GM19193 (cell line): ENCODE results near the gene ZDHHC8.

Source experiments
- POLR2A ChIP-seq: IDR thresholded peaks from 4 replicates; pipeline ENCODE4 v1.6.1; 2011; ENCODE audit not compliant: insufficient read depth, insufficient read length; ENCODE audit errors: extremely low read depth

ZDHHC8 gene

GRCh38 chr22:20131597-20131858 lies at the start of gene ZDHHC8:
Gene ZDHHC8, plus strand, starts transcription at chr22:20131804. Its CDS starts 144 bp downstream, at chr22:20131948.
- TF ChIP-seq POLR2A, result no peak

DNA sequence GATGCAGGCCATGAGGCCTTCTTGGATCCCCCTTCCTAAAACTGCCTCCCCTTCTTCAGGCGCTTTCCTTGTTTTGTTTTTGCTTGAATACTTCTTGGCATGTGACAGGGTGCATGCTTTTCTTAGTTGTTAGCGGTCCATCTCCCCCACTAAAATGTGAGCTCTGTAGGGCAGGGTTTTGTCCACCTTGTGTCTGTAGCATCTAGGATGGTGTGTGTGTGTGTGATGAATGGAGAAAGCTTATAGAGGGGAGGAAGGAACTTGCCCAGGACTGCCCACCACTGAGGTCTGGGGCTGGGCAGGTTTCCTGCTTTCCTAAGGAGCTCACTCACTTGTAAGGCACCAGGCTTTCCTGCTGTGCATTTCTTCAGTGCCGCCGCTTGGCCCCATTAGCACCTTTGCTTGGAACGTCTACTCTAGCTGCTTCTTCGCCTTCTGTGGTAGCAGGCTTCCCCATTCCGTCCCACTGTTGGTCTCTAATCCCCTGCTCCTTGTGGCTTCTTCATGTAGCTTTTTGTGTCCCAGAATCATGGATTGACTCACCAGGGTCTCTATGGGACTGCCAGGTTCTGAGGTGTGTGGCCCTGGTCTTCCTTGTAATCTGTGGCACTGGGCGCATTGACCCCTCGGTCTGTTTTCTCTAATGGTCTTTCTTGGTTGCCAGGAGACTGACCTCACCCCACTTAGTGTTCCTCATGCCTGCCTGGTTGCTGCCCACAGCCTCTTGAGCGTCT lies 48.3 kb upstream of the ZDHHC8 start:
- TF ChIP-seq POLR2A, result no peak

- TF ChIP-seq POLR2A, result no peak
Measured at GRCh38 chr22:20083891-20084546, 47.6 kb upstream of the ZDHHC8 start.

- TF ChIP-seq POLR2A, result no peak
Measured at GRCh38 chr22:20084547-20085413, 46.8 kb upstream of the ZDHHC8 start.

DNA sequence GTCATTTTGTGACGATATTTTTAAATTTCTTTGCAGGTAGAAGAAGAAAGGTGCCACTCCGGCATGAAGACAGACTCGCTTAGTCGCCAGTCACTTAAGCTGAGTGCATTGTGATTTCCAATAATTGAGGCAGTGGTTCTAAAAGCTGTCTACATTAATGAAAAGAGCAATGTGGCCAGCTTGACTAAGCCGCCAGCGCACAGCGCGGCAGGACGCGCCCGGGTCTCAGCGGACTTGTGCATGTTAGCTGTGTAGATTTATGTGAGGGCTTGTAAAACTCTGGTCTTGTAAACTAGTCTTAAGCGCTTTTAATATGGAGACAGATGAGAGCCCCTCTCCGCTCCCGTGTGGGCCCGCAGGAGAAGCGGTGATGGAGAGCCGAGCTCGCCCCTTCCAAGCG lies 46.0 kb upstream of the ZDHHC8 start:
- TF ChIP-seq POLR2A, result no peak

GRCh38 chr22:20086101-20086599 lies 45.5 kb upstream of the ZDHHC8 start:
- no peak for TF ChIP-seq POLR2A

DNA sequence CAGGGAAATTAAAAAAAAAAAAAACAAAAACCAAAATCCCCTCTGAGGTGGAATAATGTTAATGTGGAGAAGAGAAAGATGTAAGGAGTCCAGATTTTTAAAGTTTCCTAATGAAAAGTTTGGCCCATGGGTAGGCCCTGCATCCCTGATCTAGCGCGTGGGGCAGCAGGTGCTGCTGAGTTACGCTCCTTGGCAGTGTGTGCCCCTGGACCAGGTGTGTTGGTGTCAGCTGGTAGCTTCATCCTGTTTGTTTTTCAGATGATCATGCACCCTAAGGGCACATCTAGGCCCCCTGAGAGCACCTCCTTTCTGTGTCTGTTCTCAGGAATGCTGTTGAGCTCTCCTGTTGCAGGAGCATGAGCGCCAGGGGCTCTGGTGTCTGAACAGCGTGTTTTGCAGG lies 44.8 kb upstream of the ZDHHC8 start:
- TF ChIP-seq POLR2A, result no peak

DNA sequence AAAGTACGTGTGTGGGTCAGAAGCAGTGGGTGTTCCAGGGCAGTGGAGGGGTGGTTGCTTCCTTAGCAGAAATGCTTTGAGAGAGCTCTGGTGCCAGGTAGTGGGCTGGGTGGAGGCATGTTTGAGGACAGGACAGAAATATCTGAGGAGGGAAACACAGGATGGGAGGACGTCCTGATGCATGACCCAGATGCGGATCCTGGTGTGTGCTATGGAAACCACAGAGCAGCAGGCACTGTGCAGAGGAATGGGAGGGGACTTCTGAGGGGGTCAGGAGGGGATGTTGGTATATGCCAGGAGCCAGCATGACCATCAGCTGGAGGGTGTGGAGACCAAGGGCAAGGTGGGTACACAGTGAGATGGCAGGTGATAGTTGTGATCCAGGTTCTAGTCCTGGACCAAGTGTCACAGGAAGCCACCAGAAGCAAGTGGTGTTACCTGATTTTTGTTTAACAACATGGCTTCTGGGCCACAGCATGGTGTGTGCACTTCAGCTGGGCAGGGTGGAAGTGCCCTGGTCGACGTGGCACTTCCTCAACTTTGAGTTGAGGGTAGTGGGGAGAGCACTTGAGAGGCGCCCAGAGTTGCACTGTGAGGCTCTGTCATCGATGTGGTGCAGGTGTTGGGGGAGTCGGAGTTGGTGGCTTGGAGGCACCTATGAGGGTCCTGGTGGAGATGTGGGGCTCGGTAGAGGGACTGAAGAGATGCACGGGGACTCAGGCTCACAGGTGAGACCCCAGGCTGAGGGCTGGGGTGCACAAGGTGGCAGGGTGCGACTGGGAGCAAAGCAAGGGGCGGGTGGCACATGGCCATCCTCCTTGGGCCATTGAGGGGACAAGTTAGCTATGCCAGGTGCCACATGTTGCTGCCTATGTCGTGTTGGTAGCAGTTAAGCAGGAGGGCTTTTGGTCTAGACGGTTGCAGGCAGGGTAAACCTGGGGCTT lies 44.0 kb upstream of the ZDHHC8 start:
- TF ChIP-seq POLR2A, result no peak

- no peak for TF ChIP-seq POLR2A
Measured at GRCh38 chr22:20088263-20088648, 43.3 kb upstream of the ZDHHC8 start.

DNA sequence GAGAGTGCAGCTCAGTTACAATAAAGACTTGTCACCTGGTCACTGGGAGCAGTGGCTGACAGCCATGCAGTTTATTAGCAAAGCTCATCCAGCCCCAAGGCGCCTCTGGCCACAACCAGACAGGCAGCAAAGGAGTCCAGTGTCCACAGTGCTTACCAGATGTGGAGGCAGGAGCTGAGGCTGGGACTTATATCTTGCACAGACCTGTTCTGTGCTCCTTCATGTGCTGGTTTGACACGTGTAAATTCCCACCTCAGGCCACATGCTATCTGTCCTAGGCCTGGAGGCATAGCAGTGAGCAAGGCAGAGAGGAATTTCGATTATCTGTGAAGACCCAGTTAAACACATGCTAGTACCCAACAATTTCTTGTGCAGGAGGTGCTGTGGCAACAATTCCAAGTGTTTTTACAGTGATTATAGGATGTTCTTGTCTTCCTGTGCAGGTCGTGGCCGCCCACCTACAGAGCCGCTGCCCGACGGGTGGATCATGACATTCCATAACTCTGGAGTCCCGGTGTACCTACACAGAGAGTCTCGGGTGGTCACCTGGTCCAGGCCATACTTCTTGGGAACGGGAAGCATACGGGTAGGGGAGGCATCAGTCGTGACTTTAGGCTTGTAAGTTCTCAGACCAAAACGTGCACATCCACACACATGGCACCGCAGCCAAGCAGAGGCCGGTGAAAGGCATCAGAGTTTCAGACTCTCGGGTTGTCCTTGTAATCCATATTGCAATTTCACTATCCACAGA lies 42.2 kb upstream of the ZDHHC8 start:
- TF ChIP-seq POLR2A, result no peak

- TF ChIP-seq POLR2A, result no peak
Measured at GRCh38 chr22:20089977-20090729, 41.5 kb upstream of the ZDHHC8 start.

DNA sequence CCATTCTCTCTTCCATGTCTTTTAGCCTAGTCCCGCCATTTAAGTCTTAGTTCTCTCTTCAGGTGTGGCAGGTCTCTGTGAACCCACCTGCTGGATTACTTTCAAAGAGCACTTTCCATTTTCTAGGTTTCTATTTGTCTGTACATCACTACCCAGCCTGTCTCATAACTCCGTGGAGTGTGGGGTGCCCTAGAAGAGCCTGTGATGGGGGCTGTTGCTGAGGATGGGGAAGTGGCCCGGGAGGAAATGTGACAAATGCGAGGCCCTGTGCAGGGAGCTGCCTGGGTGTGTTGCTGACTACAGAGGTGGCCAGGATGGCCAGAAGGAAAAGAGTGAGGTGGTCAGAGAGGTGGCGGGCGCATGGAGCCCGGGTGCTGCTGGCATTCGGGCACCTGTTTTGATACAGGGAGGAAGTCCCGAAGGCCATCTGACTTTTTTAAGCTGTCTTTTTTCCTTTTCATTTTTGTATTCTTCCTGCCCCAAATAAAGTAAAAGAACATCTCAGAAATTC lies 40.8 kb upstream of the ZDHHC8 start:
- TF ChIP-seq POLR2A, result no peak
